H9 (cell line): ENCODE results near the gene MRFAP1. TPM values are rescaled to one million over a fixed set of nuclear protein-coding genes. Genes with fewer than 3 reads are reported as not detected.

Source experiments
- DNase-seq: peaks from one replicate; pipeline ENCODE4 v3.0.0-alpha.2; 2017
- H2AFZ ChIP-seq: one replicate; pipeline ENCODE4 v1.6.1; 2013; ENCODE audit warnings: mild to moderate bottlenecking, low read length, control low read depth, moderate library complexity
- H2AK5ac ChIP-seq: 2 replicates; pipeline ENCODE4 v1.6.1; 2013; ENCODE audit warnings: low read length, control low read depth, mixed read lengths; ENCODE audit not compliant: insufficient read length
- H2BK120ac ChIP-seq: one replicate; pipeline ENCODE4 v1.6.1; 2013; ENCODE audit warnings: low read depth, mild to moderate bottlenecking, low read length, control low read depth, inconsistent platforms; ENCODE audit not compliant: poor library complexity, severe bottlenecking
- H2BK12ac ChIP-seq: 2 replicates; pipeline ENCODE4 v1.6.1; 2013; ENCODE audit warnings: low read length, control low read depth, mixed read lengths, low read depth; ENCODE audit not compliant: insufficient read length
- H2BK15ac ChIP-seq: 2 replicates; pipeline ENCODE4 v1.6.1; 2013; ENCODE audit warnings: low read depth, low read length, control low read depth
- H2BK20ac ChIP-seq: one replicate; pipeline ENCODE4 v1.6.1; 2013; ENCODE audit warnings: low read depth, mild to moderate bottlenecking, low read length, control low read depth, inconsistent platforms; ENCODE audit not compliant: poor library complexity, severe bottlenecking
- H2BK5ac ChIP-seq: 2 replicates; pipeline ENCODE4 v1.6.1; 2013; ENCODE audit warnings: low read length, control low read depth, mixed read lengths; ENCODE audit not compliant: insufficient read length
- H3K14ac ChIP-seq: 2 replicates; pipeline ENCODE4 v1.6.1; 2013; ENCODE audit warnings: low read length, control low read depth; ENCODE audit not compliant: insufficient read depth
- H3K18ac ChIP-seq: 2 replicates; pipeline ENCODE4 v1.6.1; 2013; ENCODE audit warnings: low read depth, mild to moderate bottlenecking, mixed read lengths, low read length, control low read depth; ENCODE audit not compliant: insufficient read length
- H3K23ac ChIP-seq: 2 replicates; pipeline ENCODE4 v1.6.1; 2013; ENCODE audit warnings: low read length, control low read depth, mixed read lengths, low read depth; ENCODE audit not compliant: insufficient read length
- H3K23me2 ChIP-seq: 2 replicates; pipeline ENCODE4 v1.6.1; 2013; ENCODE audit warnings: low read depth, mild to moderate bottlenecking, mixed read lengths, low read length, control low read depth; ENCODE audit not compliant: insufficient read length, poor library complexity, severe bottlenecking
- H3K27ac ChIP-seq: 2 replicates; pipeline ENCODE4 v1.5.1; 2013; ENCODE audit warnings: low read length, control low read depth, mixed read lengths, low read depth; ENCODE audit not compliant: insufficient read length
- H3K27me3 ChIP-seq: 2 replicates; pipeline ENCODE4 v1.6.1; 2013; ENCODE audit warnings: low read length, control low read depth, inconsistent platforms; ENCODE audit not compliant: insufficient read depth
- H3K4ac ChIP-seq: 2 replicates; pipeline ENCODE4 v1.6.1; 2013; ENCODE audit warnings: low read depth, mild to moderate bottlenecking, control low read depth, inconsistent platforms, low read length, moderate library complexity
- H3K4me1 ChIP-seq: 2 replicates; pipeline ENCODE4 v1.6.1; 2013; ENCODE audit warnings: low read length, control low read depth, inconsistent platforms; ENCODE audit not compliant: insufficient read depth
- H3K4me2 ChIP-seq: 2 replicates; pipeline ENCODE4 v1.6.1; 2013; ENCODE audit warnings: low read length, control low read depth, mixed read lengths; ENCODE audit not compliant: insufficient read length, insufficient read depth
- H3K56ac ChIP-seq: 2 replicates; pipeline ENCODE4 v1.6.1; 2013; ENCODE audit warnings: low read depth, mild to moderate bottlenecking, mixed read lengths, low read length, control low read depth; ENCODE audit not compliant: insufficient read length
- H3K79me1 ChIP-seq: 2 replicates; pipeline ENCODE4 v1.6.1; 2013; ENCODE audit warnings: low read depth, mild to moderate bottlenecking, moderate library complexity, low read length, control low read depth, inconsistent platforms; ENCODE audit not compliant: insufficient read depth, poor library complexity, severe bottlenecking
- H3K79me2 ChIP-seq: 2 replicates; pipeline ENCODE4 v1.6.1; 2013; ENCODE audit warnings: low read length, control low read depth, inconsistent platforms; ENCODE audit not compliant: insufficient read depth
- H3K9ac ChIP-seq: 2 replicates; pipeline ENCODE4 v1.6.1; 2013; ENCODE audit warnings: low read length, control low read depth, mixed read lengths; ENCODE audit not compliant: insufficient read length; ENCODE audit errors: extremely low read depth
- H3K9me3 ChIP-seq: one replicate; pipeline ENCODE4 v1.6.1; 2013; ENCODE audit warnings: low read depth, low read length, inconsistent platforms; ENCODE audit not compliant: control insufficient read depth
- H3T11ph ChIP-seq: one replicate; pipeline ENCODE4 v1.6.1; 2013; ENCODE audit warnings: mild to moderate bottlenecking, low read length, control low read depth, inconsistent platforms
- H4K20me1 ChIP-seq: one replicate; pipeline ENCODE4 v1.6.1; 2013; ENCODE audit not compliant: control insufficient read depth, insufficient read length, insufficient read depth
- H4K5ac ChIP-seq: 2 replicates; pipeline ENCODE4 v1.6.1; 2013; ENCODE audit warnings: low read depth, mild to moderate bottlenecking, mixed read lengths, low read length, control low read depth; ENCODE audit not compliant: insufficient read length
- H4K8ac ChIP-seq: replicated peaks from 2 replicates; pipeline ENCODE4 v1.6.1; 2013; ENCODE audit warnings: low read length, control low read depth, mixed read lengths, low read depth; ENCODE audit not compliant: insufficient read length
- H4K91ac ChIP-seq: 2 replicates; pipeline ENCODE4 v1.6.1; 2013; ENCODE audit warnings: low read depth, mild to moderate bottlenecking, moderate library complexity, mixed read lengths, low read length, control low read depth; ENCODE audit not compliant: insufficient read length
- H3K27ac Mint-ChIP-seq, 3 experiments: 2 replicates in 2 of 3; 3 replicates in 1 of 3; pipeline ENCODE4 v1.8.0; 2020 to 2021; ENCODE audit warnings: mixed read lengths in 3 of 3, mild to moderate bottlenecking in 1 of 3, moderate library complexity in 1 of 3
- H3K27me3 Mint-ChIP-seq: 2 replicates; pipeline ENCODE4 v1.8.0; 2021; ENCODE audit warnings: low read depth, mild to moderate bottlenecking, moderate library complexity, mixed read lengths
- H3K36me3 Mint-ChIP-seq, 3 experiments: 2 replicates in 2 of 3; 3 replicates in 1 of 3; pipeline ENCODE4 v1.8.0; 2020 to 2021; ENCODE audit warnings: low read depth in 3 of 3, mixed read lengths in 3 of 3; ENCODE audit not compliant: insufficient read depth in 1 of 3
- H3K4me1 Mint-ChIP-seq, 2 experiments: 2 replicates each; pipeline ENCODE4 v1.8.0; 2020; ENCODE audit warnings: mixed read lengths in 2 of 2
- H3K4me3 Mint-ChIP-seq, 2 experiments: 2 replicates in 1 of 2; 3 replicates in 1 of 2; pipeline ENCODE4 v1.8.0; 2020 to 2021; ENCODE audit warnings: mild to moderate bottlenecking in 2 of 2, mixed read lengths in 2 of 2, moderate library complexity in 1 of 2
- H3K9me3 Mint-ChIP-seq, 2 experiments: 2 replicates in 1 of 2; 3 replicates in 1 of 2; pipeline ENCODE4 v1.8.0; 2020; ENCODE audit warnings: mild to moderate bottlenecking in 2 of 2, mixed read lengths in 2 of 2, moderate library complexity in 1 of 2
- WGBS: extraction: QIAGEN DNeasy Blood & Tissue Kit; methylation state at CpG from one replicate; pipeline ENCODE4 v1.1.7; 2013; ENCODE audit warnings: missing lambda C conversion rate, low lambda C conversion rate, mixed read lengths; ENCODE audit not compliant: insufficient read length; ENCODE audit errors: extremely low coverage; 5-methylcytosine and 5-hydroxymethylcytosine counted together
- total RNA-seq: library from RNA; stranded (reverse); gene quantifications from 2 replicates; pipeline ENCODE4 v1.2.1, GENCODE V29; 2021
- TF ChIP-seq, protein P1 (sequence below): fragments of 200-600 bp; sonication (generic); conservative IDR thresholded peaks from 3 replicates; pipeline ENCODE4 v1.8.0; 2021; ENCODE audit warnings: antibody characterized with exemption, mild to moderate bottlenecking

The MRFAP1 gene
- total RNA-seq, 1 experiment from 2014 or later, result 328 TPM

DNA sequence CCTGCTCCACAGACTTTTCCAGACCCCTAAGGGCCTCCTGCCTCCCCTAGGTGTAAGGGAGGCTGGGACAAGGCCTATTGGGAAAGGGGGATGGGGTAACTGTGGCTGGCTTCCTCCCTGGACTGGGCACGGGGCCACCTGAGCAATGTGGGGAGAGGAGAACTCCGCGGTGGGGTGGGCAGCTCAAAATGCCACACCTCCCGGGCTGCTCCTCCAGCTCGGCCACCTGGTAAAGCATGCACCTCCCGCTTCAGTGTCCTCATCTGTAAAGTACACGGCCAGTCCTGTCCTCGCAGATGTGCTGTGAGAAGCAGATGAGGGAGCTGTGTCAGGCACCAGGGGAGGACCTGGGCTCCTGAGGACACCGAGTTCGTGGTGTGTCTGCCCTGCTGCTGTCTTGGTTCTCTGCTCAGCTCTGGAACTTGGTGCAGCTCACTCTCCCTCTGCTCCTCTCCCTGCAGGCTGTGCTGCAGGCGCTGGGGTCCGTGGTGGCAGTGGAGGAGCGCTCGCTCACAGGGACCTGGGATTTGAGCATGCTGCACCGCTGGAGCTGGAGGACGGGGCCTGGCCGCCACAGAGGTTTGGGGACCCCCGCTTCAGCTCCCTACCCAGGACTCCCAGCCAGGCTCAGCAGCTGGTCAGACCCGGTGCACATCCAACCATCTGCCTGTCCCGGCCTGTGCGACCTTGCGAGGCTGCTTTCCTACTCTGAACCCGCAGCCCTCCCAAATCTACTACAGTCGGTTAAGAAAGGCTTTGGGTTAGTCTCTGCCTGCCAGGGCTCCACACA is 20.8 kb upstream of the MRFAP1 start:
- Mint-ChIP-seq H3K27ac (no peak overlapping the region), H3K4me3 (no peak overlapping the region), H3K4me1 (no peaks in the 10 kb centered on the region), H3K9me3 (no peaks in the 10 kb centered on the region), H3K36me3 (peaks cover 7 to 25% (median 11%) of the 10 kb centered on the region in 3 experiments; a peak in 5 of 7 replicates), H3K27me3 (no peaks in the 10 kb centered on the region; the same call in 1 of the 2 replicates)
- no peak overlapping the region for H3T11ph ChIP-seq
- H3K23ac ChIP-seq, result no peak overlapping the region
- H4K20me1 ChIP-seq, result no peaks in the 10 kb centered on the region
- H3K9ac ChIP-seq, result no peak overlapping the region
- H2AFZ ChIP-seq, result no peak overlapping the region
- TF ChIP-seq, protein P1, sequence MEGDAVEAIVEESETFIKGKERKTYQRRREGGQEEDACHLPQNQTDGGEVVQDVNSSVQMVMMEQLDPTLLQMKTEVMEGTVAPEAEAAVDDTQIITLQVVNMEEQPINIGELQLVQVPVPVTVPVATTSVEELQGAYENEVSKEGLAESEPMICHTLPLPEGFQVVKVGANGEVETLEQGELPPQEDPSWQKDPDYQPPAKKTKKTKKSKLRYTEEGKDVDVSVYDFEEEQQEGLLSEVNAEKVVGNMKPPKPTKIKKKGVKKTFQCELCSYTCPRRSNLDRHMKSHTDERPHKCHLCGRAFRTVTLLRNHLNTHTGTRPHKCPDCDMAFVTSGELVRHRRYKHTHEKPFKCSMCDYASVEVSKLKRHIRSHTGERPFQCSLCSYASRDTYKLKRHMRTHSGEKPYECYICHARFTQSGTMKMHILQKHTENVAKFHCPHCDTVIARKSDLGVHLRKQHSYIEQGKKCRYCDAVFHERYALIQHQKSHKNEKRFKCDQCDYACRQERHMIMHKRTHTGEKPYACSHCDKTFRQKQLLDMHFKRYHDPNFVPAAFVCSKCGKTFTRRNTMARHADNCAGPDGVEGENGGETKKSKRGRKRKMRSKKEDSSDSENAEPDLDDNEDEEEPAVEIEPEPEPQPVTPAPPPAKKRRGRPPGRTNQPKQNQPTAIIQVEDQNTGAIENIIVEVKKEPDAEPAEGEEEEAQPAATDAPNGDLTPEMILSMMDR, result no peak
- no peaks in the 10 kb centered on the region for H3K4me1 ChIP-seq
- no peak overlapping the region for H4K91ac ChIP-seq
- H3K23me2 ChIP-seq, result no peaks in the 10 kb centered on the region
- no peak overlapping the region for H2AK5ac ChIP-seq
- H2BK20ac ChIP-seq, result no peak overlapping the region
- H2BK15ac ChIP-seq, result no peak overlapping the region
- H4K5ac ChIP-seq, result no peak overlapping the region
- H3K4ac ChIP-seq, result no peak overlapping the region
- no peaks in the 10 kb centered on the region for H3K79me2 ChIP-seq
- no peak overlapping the region for H4K8ac ChIP-seq
- no peak overlapping the region for H2BK120ac ChIP-seq
- no peak overlapping the region for H2BK12ac ChIP-seq
- WGBS, result no CpG with 5 or more reads among the region's 24 CpGs
- no peak overlapping the region for H3K18ac ChIP-seq
- H3K4me2 ChIP-seq, result no peak overlapping the region
- no peaks in the 10 kb centered on the region for H3K9me3 ChIP-seq
- H3K27ac ChIP-seq, result no peak overlapping the region
- no peaks in the 10 kb centered on the region for H3K27me3 ChIP-seq
- DNase-seq, result no peak
- no peaks in the 10 kb centered on the region for H3K79me1 ChIP-seq
- H3K14ac ChIP-seq, result no peak overlapping the region
- H2BK5ac ChIP-seq, result no peak overlapping the region
- no peak overlapping the region for H3K56ac ChIP-seq
